Measurements from ENCODE around the gene MALT1.

- TF ChIP-seq CTCF (IDR thresholded peaks at IDR 0.05; ENCODE audit: insufficient read depth, low read length, poor library complexity, severe bottlenecking) (no peak), EZH2phosphoT487 (conservative IDR thresholded peaks at IDR 0.05; ENCODE audit: low read length) (no peak)
Measured at GRCh38 chr18:58694720-58695468, 23.6 kb downstream of the MALT1 start.

All from SU-DHL-6 (cell line).